ENCODE measurements around the gene TMEM229A. TPM values are rescaled to one million over a fixed set of nuclear protein-coding genes. Genes with fewer than 3 reads are reported as not detected.

Gene TMEM229A
- total and polyA plus RNA-seq, 10 of the 15 experiments (the other 5 are each of a cell fraction or from before 2014, with no cell fraction given): not detected

GRCh38 chr7:124059375-124059774, 26.5 kb upstream of the TMEM229A start (continued):
- TF ChIP-seq GABPA (IDR thresholded peaks at IDR 0.05; ENCODE audit: low read depth) (no peak), RELA (IDR thresholded peaks at IDR 0.05; ENCODE audit: borderline replicate concordance, partially characterized antibody) (no peak), CUX1 (IDR thresholded peaks at IDR 0.05; ENCODE audit: insufficient replicate concordance, low read depth, low read length) (no peak), ASH2L (IDR thresholded peaks at IDR 0.05; ENCODE audit: borderline replicate concordance, low read depth) (no peak), YY1 (IDR thresholded peaks at IDR 0.05; ENCODE audit: low read depth, low read length) (no peak), TAF1 (IDR thresholded peaks at IDR 0.05; ENCODE audit: borderline replicate concordance, low read depth, low read length) (no peak), ZNF274 (IDR thresholded peaks at IDR 0.05; ENCODE audit: insufficient read depth, insufficient read length) (no peak), NR2C1 (IDR thresholded peaks at IDR 0.05) (no peak), ZNF217 (IDR thresholded peaks at IDR 0.05) (peak; percentile 88; the same call in 1 of the 2 replicates), RELB (IDR thresholded peaks at IDR 0.05; ENCODE audit: low read depth) (0 out of 2 replicates have a peak, but pooled peaks have one; percentile 21), RUNX3 (IDR thresholded peaks at IDR 0.05; ENCODE audit: low read length) (no peak), MXI1 (IDR thresholded peaks at IDR 0.05; ENCODE audit: low read depth, low read length) (no peak)
- TF ChIP-seq, protein P1, sequence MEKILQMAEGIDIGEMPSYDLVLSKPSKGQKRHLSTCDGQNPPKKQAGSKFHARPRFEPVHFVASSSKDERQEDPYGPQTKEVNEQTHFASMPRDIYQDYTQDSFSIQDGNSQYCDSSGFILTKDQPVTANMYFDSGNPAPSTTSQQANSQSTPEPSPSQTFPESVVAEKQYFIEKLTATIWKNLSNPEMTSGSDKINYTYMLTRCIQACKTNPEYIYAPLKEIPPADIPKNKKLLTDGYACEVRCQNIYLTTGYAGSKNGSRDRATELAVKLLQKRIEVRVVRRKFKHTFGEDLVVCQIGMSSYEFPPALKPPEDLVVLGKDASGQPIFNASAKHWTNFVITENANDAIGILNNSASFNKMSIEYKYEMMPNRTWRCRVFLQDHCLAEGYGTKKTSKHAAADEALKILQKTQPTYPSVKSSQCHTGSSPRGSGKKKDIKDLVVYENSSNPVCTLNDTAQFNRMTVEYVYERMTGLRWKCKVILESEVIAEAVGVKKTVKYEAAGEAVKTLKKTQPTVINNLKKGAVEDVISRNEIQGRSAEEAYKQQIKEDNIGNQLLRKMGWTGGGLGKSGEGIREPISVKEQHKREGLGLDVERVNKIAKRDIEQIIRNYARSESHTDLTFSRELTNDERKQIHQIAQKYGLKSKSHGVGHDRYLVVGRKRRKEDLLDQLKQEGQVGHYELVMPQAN (conservative IDR thresholded peaks at IDR 0.05): no peak
